GM18519 (cell line): ENCODE results near the gene CAPN14.

ENCODE experiments used
- ATAC-seq: cut with Tn5 transposase; IDR thresholded peaks from one replicate; pipeline ENCODE4 v1.9.1; 2021; ENCODE audit warnings: mild to moderate bottlenecking, moderate library complexity; ENCODE audit not compliant: unreplicated experiment, low FRiP score

The CAPN14 gene

DNA sequence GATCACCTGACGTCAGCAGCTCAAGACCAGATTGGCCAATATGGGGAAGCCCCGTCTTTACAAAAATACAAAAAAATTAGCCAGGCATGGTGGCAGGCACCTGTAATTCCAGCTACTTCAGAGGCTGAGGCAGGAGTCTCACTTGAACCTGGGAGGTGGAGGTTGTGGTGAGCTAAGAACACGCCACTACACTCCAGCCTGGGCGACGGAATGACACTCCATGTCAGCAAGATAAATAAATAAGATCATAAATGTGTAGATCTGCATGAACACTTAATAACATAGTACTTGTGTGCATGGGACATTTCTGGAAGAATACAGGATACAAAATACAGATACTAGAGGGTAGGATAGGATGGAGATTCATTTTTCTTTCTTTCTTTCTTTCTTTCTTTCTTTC is 25.7 kb upstream of the CAPN14 start:
- no peak for ATAC-seq

DNA sequence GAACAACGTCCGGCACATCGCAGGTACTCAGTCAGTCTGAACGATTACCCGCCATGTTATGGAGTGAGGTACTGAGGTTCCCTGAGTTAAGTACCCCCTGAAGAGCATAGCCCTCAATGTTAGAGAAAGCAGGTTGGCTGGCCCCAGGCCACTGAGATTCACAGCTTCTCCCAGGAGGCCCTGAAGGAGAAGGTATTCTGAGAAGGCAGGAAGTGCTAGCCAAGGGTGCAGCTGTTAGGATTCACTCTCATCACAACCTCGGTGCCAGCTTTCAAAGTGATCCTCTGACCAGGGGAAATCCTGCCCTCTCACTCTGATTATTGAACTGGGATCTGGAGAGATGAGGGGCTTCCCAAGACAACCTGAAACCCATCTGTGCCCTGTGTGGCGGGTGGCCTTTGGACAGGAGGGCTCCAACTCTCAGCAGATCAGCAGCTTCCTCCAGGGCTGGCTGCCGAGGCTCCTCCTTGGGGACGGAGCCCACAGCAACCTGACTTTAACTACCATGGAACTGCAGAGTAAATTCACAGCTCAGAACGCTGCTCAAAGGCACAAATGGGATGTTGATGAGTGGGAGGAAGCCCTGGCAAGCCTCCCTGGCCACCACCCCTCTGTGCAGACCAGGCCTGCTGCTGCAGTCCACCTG is 24.4 kb upstream of the CAPN14 start:
- no peak for ATAC-seq

DNA sequence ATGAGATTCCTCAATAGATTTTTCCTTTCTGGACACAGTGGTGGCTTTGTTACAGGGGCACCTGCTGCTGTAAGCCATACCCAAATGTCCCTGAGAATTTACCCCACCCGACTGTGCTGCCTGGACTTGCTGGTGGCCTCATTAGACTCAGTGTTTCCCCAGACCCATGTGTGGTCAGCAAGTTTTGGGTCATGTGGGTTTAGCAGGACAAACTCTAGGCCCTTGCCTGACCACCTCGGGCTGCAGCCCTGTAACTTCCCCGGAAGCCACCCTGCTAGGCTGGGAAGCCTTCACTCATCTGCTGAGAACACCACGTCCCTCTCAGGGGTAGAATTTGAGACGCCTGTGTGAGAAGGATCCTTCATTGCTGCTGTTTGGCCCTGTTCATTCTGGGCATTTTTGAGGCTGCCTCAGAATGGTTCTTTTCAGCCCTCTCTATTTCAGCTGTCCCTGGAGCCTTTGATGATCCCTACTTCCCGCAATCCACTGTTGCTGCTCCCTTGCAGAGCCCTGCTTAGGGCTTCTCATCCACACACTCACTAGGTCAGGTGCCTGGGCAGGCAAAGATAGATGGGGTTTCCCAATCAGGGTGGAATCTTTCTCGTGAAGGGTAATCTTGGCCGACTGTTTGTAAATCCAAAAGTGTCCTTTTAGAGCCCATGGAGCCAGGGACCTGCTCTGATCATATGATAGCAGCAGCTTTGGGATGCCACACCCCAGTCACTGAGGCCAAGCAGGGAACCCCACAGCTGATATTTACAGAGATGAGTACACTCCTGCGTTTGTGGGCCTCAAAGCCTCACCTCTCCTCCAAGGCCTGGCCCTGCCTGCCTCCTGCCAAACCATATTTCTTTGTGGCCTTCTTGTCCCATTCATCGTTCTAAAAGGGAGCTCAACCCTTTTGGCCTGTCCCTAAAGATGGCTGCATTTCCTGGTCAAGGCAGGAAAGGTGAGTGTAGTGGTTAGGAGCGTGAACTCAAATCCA is 23.4 kb upstream of the CAPN14 start:
- ATAC-seq: no peak

DNA sequence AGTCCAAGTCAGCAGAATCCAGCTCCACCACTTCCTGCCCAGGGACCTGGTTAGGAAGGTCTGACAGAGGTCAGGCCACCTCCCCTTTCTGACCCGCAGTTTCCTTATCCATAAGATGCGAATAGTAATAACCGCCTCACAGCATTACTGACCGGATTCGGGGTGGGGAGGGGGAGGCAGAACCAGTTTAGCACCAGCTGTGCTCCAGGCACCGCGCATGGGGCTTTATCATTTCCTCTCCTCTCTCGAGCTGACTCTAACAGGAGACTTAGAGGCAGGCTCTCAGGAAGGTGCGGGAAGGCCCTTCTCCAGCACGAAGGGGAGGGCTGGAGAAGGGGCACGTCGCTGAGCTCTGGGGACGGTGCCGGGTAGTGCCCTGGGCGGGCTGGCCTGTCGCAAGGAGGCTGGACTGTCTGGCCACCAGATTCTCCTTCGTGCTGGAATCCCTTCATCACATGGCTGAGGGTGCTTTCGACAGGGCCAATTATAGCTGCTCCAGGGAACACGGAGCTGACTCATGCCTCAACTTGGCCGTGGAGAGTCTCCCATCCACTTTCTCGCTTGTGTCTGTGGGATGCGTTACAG is 22.4 kb upstream of the CAPN14 start:
- no peak for ATAC-seq

DNA sequence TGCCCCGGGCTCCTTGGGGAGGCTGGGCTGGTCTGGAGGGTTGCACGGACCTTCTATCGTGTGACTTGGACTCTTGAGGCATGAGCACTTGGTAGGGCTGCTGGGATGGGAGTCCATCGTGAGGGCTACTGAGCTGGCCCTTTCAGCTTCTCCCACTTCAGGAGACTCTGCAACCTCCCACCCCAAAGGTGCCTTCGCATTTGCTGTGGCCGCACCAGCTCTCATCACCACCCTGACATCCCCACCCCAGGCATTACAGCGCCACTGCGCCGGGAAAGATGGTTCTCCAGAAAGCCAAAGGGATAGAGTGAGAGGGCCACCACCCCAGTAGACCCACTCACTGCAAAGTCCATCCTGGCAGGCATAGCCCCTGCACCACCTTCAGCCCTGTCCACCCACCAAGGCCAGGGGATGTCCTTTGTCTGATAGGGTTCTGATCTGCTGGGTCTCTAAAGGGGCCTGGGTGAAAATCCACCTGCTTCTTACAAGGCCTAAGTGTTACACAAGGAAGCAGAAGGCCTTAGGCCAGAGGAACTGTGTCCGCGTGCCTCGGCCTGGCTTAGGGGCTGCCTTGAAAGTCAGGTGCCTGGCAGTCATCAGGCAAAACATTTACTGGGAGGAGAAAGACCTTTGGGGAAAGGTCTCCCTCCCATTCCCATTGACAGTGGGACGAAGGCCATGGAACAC is 21.7 kb upstream of the CAPN14 start:
- no peak for ATAC-seq

DNA sequence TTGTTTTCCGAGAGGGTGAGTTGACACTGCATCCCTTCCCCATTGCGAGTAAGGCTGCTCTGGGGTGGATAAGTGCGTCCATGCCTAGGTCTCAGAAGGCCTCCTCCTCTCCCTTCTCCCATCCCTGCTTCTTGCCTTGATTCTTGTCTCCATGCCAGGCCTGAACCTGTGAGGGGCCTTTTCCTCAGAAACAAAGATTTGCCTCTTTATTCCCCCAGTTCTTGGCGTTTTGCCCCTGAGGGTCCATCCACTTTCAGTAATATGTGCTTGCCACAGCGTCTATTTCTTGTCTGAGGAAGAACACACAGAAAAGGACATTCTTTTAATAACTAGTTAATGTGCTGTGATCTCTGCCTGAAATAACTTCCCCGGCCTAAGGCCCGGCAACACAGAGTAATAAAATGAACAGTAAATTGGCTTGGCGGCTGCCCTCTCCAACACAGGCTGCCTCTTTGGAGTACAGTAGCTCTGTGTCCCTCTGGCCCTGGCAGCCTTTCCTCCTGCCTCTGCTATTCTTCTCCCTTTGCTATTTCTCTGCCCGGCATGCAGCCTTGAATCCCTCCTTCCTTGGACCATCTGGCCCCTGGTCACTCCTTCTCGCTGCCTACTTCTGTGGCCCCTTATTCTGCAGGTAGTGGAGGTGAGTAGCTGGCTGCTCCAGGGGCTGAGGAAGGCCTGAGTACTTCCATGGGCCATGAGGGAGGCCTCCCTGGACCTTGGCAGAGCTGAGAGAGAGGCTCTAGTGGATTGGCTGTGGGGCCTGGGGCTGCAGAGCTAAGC is 21.0 kb upstream of the CAPN14 start:
- no peak for ATAC-seq

DNA sequence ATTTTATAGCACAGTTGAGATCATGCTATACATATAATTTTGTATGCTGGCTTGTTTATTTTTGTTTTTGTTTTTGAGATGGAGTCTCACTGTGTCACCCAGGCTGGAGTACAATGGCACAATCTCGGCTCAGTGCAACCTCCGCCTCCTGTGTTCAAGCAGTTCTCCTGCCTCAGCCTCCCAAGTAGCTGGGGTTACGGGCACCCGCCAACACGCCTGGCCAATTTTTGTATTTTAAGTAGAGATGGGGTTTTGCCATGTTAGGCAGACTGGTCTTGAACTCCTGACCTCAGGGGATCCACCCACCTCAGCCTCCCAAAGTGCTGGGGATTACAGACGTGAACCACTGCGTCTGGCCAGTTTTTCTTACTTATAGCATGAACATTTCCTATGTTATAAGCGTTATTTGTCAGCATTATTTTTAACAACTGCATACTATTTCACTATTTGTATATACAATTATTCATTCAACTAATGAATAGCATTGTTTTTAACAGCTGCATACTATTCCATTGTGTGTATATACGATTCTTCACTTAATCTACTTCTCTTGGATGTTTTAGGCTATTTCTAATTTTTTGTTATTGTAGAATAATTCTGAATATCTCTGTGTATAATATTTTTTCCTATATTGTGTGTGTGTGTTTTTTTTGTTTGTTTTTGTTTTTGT is 20.2 kb upstream of the CAPN14 start:
- ATAC-seq: no peak

DNA sequence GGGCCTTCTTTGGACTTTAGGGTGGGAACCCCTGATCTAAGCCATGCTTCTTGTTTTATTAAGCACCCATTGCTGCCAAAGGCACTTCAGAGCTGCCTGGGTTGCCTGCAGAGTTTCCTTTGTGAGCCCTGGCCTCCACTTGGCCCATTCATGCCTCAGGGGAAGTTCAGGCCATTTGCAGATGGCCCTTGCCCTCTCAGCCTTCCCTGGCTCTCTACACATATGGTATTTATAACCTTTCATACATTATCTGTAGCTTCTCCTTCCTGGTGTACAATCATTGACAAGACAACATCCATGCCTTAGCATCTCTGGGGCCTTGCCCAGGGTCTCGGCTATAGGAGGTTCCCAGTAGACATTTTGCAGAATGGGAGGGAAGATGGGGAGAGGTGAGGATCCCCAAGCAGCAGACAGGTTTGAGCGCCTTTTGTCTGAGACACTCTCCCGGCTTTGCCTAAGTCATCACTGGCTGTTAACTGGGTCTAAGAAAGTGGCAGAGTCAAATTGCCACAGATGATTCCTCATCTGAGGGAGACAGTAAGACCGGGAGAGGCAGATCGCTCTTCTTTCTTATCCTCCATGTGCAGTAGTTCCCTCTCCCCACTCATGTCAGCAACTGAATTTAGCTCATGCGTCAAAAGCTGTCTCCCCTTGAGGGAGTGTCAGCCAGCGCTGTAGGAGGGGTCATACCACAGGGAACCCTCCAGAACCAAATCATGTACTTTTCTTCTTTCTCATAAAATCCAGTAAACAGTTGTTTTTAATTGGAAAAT is 19.3 kb upstream of the CAPN14 start:
- ATAC-seq: no peak

DNA sequence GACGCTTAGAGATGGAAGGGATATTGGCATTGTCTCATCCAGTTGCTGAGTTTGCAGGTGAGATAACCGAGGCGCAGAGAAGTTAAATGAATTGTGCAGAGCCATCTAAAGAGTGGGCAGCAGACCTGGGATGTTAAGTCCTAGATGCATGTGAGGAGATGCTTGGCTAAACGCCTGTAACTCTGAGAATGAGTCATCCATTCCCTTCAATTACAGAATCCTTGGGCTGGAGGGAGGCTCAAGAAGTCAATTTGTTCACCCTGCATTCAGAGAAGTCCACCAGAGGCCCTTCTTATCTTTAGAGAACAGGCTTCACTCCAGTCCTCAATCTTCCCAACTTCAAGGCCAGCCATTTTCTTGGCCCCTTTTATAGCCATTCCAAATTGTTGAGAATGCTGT is 18.2 kb upstream of the CAPN14 start:
- no peak for ATAC-seq

DNA sequence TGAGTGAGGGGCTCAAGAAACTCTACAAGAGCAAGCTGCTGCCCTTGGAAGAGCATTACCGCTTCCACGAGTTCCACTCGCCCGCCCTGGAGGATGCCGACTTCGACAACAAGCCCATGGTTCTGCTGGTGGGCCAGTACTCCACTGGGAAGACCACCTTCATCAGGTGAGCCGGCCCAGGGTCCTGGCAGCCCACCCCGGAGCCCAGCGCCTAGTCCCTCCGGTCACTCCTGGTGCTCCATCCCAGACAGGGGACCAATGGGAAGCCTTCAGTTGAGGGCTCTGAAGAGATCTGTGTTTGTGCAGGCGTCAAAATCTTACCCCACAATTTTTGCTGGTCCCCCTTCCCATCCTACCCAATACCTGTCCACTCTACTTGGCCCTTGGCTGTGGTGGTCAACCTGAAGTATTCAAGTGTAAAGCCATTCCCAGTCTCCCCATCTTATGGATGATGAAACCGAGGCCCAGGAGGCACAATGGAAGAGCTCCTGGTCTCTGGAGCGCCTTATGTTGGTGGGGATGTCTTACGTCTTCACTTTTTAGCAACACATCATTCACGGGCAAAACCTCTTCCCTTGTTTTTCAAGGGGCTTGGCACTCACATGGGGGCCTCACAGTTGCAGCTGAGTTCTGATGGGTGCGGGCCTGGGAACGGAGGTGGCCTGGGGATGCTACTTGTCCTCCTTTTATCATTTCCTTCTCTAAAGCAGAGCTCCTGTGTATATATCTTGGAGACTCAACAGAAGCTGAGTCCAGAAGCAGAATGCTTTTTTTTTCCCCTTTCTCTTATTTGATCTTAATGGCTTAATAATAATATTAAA is 17.6 kb upstream of the CAPN14 start:
- ATAC-seq: no peak

DNA sequence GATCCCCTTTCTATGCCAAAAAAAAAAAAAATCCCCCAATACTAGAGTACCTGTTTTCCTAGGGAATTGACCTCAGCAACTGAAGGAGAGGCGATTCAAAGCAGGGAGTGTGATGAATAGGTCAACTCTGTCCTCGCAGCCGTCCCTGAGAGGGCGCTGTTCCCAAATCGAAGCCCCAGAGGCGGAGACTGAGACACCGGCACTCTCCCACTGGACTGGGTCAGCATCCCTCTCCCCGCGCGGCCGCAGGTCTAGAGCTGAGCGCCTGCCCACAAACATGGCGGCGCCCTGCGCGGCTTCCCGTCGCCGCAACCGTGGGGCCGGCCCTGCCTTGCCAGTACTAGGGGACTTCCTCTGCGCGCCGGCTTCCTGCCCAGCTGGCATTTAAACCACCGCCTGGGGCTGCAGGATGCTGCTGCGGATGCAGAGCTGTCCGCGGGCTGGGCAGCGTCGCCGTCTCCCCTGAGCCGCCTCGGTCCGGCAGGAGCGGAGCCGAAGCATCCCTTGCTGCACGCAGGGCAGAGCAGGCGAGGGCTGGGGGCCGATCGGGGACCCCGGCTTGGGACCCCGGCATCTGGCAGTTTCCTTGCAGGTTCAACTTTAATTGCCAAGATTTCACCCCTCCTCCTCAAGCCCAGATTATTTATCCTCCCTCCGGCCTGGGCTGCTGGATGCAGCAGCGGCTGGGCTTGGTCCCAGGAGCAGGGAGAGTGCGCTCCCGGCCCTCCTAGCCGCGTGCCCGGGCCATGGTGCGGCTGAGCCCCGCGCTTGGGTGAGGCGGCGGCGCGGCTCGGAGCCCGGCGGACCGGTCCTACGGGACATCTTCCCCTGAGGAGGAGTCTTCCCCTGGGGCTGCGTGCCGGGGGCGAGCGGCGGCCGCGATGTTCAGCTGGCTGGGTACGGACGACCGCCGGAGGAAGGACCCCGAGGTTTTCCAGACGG is 16.7 kb upstream of the CAPN14 start, which contains the start of gene EHD3:
Gene EHD3 (plus strand): TSS at position 412 of the 942 bp plus-strand sequence. CDS start 470 bp downstream, at position 882.
- peak; percentile 92 for ATAC-seq

DNA sequence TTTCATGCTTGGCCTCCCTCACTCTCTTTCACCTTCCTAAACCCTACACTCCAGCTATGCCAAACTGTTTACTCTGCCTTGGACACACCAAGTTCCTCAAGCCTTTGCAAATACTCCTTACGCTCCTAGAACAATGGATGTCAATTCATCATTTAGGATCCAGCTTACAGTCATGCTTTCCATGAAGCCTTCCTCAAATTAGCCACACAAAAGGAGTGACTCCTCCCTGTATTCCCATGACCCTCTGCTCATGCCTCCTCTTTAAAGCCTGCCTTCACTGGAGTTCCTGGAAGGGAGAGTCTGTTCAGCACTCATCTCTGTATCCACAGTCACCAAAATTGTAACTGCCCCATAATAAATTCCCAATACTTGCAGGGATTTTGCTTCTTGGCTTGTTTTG is 15.9 kb upstream of the CAPN14 start:
- ATAC-seq: no peak

DNA sequence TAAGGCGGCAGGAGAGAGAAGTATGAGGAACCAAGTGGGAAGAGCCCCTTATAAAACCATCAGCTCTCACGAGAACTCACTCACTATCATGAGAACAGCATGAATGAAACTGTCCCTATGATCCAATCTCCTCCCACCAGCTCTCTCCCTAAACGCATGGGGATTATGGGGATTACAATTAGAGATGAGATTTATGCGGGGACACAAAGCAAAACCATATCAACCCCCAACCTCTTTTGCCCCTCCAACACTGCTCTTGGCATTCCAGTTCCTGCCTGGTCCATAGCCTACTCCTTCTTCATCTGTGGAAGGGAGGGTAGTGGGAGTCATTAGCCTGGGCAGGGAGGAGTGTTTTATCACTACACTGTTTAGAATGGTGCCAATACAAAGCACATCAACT is 15.3 kb upstream of the CAPN14 start:
- no peak for ATAC-seq

DNA sequence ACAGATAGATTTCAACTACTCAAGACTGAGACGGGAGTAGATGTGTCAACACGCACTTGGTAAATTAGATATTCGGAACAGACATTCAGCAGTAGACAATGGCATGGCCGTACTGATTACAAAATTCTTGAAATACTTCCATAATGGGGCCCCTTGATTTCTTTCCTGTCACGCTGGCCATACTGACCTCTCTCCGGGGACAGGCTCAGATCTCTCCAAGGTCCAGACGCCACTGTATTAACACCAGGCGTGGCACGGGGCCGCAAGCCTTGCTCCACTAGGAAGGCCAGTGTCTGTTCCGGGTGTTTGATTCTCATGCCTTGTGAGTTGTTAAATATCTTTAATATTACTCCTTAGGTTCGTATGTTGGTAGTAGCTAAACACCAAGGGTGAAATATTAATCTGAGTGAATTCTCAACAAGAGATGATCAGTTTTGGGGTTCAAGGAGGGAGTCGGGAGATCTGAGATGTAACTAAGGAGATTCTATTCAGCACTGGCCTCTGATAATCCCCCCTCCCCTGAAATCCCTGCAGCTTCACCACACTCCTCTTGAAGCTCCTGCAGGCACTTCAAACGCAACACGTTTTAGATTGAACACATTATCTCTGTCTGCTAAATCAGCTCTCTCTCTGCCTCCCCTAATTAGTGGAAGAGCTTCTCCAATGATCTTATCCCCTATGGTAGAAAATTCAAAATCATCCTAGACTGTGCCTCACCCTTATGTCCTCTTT is 14.4 kb upstream of the CAPN14 start:
- ATAC-seq: no peak

DNA sequence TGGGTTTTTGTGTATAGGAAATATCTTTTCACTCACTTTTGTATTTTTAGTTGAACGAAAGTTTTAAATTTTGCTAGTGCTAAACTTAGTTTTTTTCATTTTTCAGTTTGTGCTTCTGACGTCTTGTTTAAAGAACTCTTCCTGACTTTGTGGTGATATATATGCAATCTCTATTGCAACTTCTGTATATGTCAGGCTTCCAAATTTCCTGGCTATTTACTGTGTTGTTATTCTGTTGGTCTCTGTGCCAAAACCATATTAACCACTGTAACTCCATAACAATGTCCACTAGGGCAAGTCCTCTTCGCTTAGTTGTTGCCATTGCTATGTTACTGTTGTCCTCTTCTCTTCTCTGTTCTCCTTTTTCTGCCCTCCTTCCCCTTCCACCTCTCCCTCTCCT is 13.4 kb upstream of the CAPN14 start:
- ATAC-seq: no peak

DNA sequence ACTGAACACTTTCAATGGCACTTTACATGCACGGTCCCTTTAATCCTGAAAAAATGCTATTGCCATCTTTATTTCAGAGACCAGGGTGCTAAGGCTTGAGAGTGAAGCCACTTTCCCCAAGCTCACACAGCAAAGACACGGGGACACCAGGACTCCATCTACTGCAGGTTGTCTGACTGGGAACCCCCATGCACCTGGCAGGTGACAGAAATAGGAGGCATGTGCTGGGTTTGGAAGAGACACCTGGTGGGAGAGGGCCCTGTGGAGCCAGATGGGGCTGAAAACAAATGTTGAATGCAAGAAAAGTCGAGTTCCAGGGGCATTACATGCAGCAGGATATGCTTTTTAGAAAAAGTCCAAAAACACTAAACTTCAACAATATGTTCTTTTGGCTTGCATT is 11.4 kb upstream of the CAPN14 start:
- no peak for ATAC-seq
